ENCODE data around the gene TTLL7.

- TF ChIP-seq POLR2AphosphoS5 (IDR thresholded peaks at IDR 0.05; ENCODE audit: insufficient read depth in 1 of 2, low read depth in 1 of 2) (no peak), CTCF (IDR thresholded peaks at IDR 0.05) (no peak), POLR2A (IDR thresholded peaks at IDR 0.05) (no peak)
These were observed 4.8 kb downstream of the TTLL7 start for GRCh38 chr1:83994111-83994510.

Measured in vagina (tissue), 2 donors.